ENCODE results near the gene TMEM163.

The TMEM163 gene

GRCh38 chr2:134452042-134452733, 266.6 kb downstream of the TMEM163 start:
- DNase-seq: no peak

- DNase-seq: no peak
These were observed 267.5 kb downstream of the TMEM163 start for GRCh38 chr2:134451347-134451630.

GRCh38 chr2:134449751-134450513, 268.9 kb downstream of the TMEM163 start:
- DNase-seq: no peak

GRCh38 chr2:134449157-134449556, 269.6 kb downstream of the TMEM163 start:
- DNase-seq: no peak

GRCh38 chr2:134448650-134449049, 270.1 kb downstream of the TMEM163 start:
- DNase-seq: no peak

GRCh38 chr2:134447669-134448068, 271.1 kb downstream of the TMEM163 start:
- no peak for DNase-seq

GRCh38 chr2:134446383-134447017, 272.3 kb downstream of the TMEM163 start:
- no peak for DNase-seq

- no peak for DNase-seq
These were observed 272.8 kb downstream of the TMEM163 start for GRCh38 chr2:134445985-134446382.

- DNase-seq: no peak
These were observed 273.7 kb downstream of the TMEM163 start for GRCh38 chr2:134445116-134445515.

GRCh38 chr2:134443814-134444480, 274.9 kb downstream of the TMEM163 start:
- no peak for DNase-seq

- DNase-seq: no peak
These were observed 277.5 kb downstream of the TMEM163 start for GRCh38 chr2:134441153-134441863.

- no peak for DNase-seq
These were observed 278.4 kb downstream of the TMEM163 start for GRCh38 chr2:134440336-134440909.

GRCh38 chr2:134438371-134438770, 280.4 kb downstream of the TMEM163 start:
- DNase-seq: no peak

GRCh38 chr2:134436706-134437105, 282.1 kb downstream of the TMEM163 start:
- DNase-seq: no peak

GRCh38 chr2:134435936-134436335, 282.9 kb downstream of the TMEM163 start:
- DNase-seq: no peak

GRCh38 chr2:134435505-134435904, 283.3 kb downstream of the TMEM163 start:
- DNase-seq: no peak

- no peak for DNase-seq
These were observed 284.8 kb downstream of the TMEM163 start for GRCh38 chr2:134433979-134434378.

GRCh38 chr2:134433469-134433868, 285.3 kb downstream of the TMEM163 start:
- DNase-seq: no peak

GRCh38 chr2:134432435-134432883, 286.3 kb downstream of the TMEM163 start:
- no peak for DNase-seq

GRCh38 chr2:134431838-134432434, 286.9 kb downstream of the TMEM163 start:
- no peak for DNase-seq

- DNase-seq: no peak
These were observed 288.9 kb downstream of the TMEM163 start for GRCh38 chr2:134429886-134430285.

GRCh38 chr2:134426721-134427120, 292.1 kb downstream of the TMEM163 start:
- DNase-seq: no peak
